ENCODE data around the gene SFXN4.
"Not testable (repeated sequence)": the region's sequence is repeated elsewhere in the genome, so short reads cannot be mapped to it uniquely, and the experiment has no call there.

The SFXN4 gene

GRCh38 chr10:119104654-119105015 lies 60.9 kb downstream of the SFXN4 start:
- no peak for DNase-seq

DNA sequence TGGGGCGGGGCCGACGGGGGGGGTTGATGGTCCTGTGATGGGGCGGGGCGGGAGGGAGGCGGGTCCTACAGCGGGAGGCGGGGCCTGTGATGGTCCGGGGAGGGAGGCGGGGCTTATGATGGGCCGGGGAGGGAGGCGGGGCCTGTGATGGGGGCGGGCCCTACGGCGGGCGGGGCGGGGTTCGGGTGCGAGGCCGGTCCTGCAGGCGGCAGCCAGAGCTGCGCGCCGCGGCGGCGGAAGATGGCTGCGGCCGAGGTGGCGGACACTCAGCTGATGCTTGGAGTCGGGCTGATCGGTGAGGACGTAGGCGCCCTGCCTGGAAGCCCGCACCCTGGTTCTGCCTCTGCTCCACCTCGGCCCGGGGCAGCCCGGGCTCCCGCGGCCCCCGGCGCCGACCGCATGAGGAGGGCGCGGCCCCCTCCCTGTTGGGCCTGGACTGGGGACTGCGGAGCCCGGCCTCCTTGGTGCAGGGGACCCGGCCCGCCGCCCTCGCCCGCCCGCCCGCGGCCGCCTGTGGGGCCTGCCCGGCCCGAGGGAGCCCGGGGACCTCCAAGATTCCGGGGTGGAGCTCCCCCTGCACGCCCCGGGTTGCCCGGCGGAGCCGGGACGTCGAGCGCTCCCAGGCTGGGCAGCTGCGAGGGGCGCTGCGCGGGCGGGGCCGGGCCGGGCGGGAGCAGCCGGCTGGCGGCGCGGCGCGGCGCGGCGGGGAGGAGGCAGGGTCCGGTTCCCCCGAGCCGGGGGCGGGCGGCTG lies 61.4 kb downstream of the SFXN4 start, which contains the start of gene DENND10:
TSS of gene DENND10 (plus strand) at position 211 of the 751 bp plus-strand sequence. CDS start at position 241, 30 bp downstream.
- peak; percentile 79 for DNase-seq

- no peak for DNase-seq
Observed at GRCh38 chr10:119103241-119103902, 62.1 kb downstream of the SFXN4 start.

DNA sequence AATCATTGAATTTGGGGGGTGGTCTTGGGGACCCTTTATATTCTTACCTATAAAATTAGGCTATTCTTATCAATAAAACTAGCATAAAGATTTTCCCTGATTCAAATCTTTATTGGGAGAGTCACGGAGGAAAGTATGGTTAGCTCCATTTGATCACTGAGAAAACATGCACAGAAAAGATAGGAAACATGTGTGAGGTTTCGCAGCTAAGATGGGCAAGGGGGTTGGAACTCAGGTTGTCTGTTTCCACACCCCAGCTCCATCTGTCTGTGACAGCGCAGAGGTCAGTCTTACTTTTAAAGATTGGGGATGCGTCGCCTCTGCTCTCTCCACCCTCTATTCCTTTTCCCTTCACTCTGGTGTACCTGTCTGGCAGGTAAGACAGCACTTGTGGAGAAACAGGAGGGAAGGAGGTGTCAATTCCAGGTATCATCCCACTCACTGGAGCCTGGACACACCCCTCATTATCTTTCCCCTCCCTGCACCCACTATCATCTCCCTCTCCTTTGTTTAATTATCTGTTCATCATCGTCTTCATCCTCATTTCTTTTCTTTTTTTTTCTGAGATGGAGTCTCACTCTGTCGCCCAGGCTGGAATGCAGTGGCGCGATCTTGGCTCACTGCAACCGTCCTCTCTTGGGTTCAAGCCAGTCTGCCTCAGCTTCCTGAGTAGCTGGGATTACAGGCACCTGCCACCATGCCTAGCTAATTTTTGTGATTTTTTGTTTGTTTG lies 64.0 kb downstream of the SFXN4 start:
- DNase-seq: no peak

GRCh38 chr10:119100434-119101238 lies 64.9 kb downstream of the SFXN4 start:
- DNase-seq: no peak

- no peak for DNase-seq
Observed at GRCh38 chr10:119098576-119098975, 66.9 kb downstream of the SFXN4 start.

GRCh38 chr10:119096641-119097415 lies 68.7 kb downstream of the SFXN4 start:
- not testable (repeated sequence) for DNase-seq

DNA sequence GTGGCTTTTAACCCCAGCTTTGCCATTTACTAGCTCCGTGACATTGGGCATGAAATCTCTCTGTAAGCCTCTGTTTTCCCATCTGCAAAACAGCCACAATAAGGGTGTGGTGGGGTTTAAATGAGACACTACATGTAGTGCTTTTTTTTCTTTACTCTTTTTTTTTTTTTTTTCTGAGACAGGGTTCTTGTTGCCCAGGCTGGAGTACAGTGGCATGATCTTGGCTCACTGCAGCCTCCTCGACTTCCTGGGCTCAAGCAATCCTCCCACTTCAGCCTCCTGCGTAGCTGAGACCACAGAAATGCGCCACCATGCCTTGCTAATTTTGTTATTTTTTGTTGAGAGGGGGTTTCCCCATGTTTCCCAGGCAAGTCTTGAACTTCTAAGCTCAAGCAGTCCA lies 69.9 kb downstream of the SFXN4 start:
- no peak for DNase-seq

- DNase-seq: peak; percentile 24
Observed at GRCh38 chr10:119090968-119091367, 74.5 kb downstream of the SFXN4 start.
